Endothelial cell of umbilical vein (primary cell): ENCODE data around the gene HOMER1. TPM values are rescaled to one million over a fixed set of nuclear protein-coding genes. Genes with fewer than 3 reads are reported as not detected.

Source experiments
- BruUV-seq: library from RNA; stranded (reverse); fragments of 400-500 nt; replicated peaks from 2 replicates; lab custom pipeline; 2021; lab: Mats Ljungman, UMichigan
- CTCF ChIA-PET: fragments of 300-600, 350-600 bp; sonication (Branson Sonifier 250); formaldehyde crosslinking; loops from one replicate; lab custom pipeline; 2021; ENCODE audit warnings: antibody characterized with exemption, inconsistent platforms; lab: Charles Lee
- POLR2A ChIA-PET: fragments of 300-600, 350-600 bp; sonication (Branson Sonifier 250); formaldehyde crosslinking; loops from one replicate; lab custom pipeline; 2021; ENCODE audit warnings: antibody characterized with exemption, inconsistent platforms; lab: Charles Lee
- DNase-seq: peaks from one replicate; pipeline ENCODE4 v3.0.0-alpha.2; 2011; ENCODE audit warnings: low read depth, low spot score
- FAIRE-seq: peaks from 2 replicates; lab custom pipeline; 2011; peaks lifted over from hg19 to GRCh38; lab: Jason Lieb, UNC
- H2AFZ ChIP-seq: 2 replicates; pipeline ENCODE4 v1.6.0; 2012; ENCODE audit warnings: low read depth, low read length, control low read depth, inconsistent platforms
- H3K27ac ChIP-seq: 2 replicates; pipeline ENCODE4 v1.5.1; 2011; ENCODE audit warnings: low read depth, mild to moderate bottlenecking, control low read depth, low read length, moderate library complexity; ENCODE audit not compliant: insufficient read depth
- H3K27me3 ChIP-seq, 2 experiments: 2 replicates each; pipeline versions ENCODE4 v1.6.0 to v1.6.1; 2011; ENCODE audit warnings: low read length in 2 of 2, mixed read lengths in 1 of 2; ENCODE audit not compliant: control insufficient read depth in 2 of 2, insufficient read depth in 2 of 2
- H3K36me3 ChIP-seq, 2 experiments: 2 replicates in 1 of 2; 3 replicates in 1 of 2; pipeline ENCODE4 v1.5.1; 2011; ENCODE audit warnings: low read length in 2 of 2, mild to moderate bottlenecking in 1 of 2, moderate library complexity in 1 of 2; ENCODE audit not compliant: control insufficient read depth in 2 of 2, insufficient read depth in 2 of 2; ENCODE audit errors: extremely low read depth in 1 of 2
- H3K4me1 ChIP-seq: 3 replicates; pipeline ENCODE4 v1.5.1; 2011; ENCODE audit warnings: mild to moderate bottlenecking, low read length; ENCODE audit not compliant: control insufficient read depth, insufficient read depth; ENCODE audit errors: extremely low read depth
- H3K4me2 ChIP-seq: 2 replicates; pipeline ENCODE4 v1.6.1; 2011; ENCODE audit warnings: low read length, control low read depth, mixed read lengths; ENCODE audit not compliant: insufficient read depth
- H3K4me3 ChIP-seq, 3 experiments: fragments of 200-600 bp in 1 of 3; sonication (generic), shearing (Covaris generic) in 1 of 3; replicated peaks in 1 of 3; 2 replicates each; pipeline ENCODE4 v1.5.1; 2011 to 2016; ENCODE audit warnings: control low read depth in 3 of 3, low read length in 3 of 3, mild to moderate bottlenecking in 2 of 3, inconsistent platforms in 1 of 3, low read depth in 1 of 3, moderate library complexity in 1 of 3; ENCODE audit not compliant: insufficient read depth in 1 of 3
- H3K79me2 ChIP-seq: 2 replicates; pipeline ENCODE4 v1.6.0; 2012; ENCODE audit warnings: low read length, inconsistent platforms; ENCODE audit not compliant: control insufficient read depth, insufficient read depth
- H3K9ac ChIP-seq: replicated peaks from 2 replicates; pipeline ENCODE3; 2011; ENCODE audit warnings: low read length, control low read depth; ENCODE audit not compliant: insufficient read depth; ENCODE audit errors: extremely low read depth
- H3K9me1 ChIP-seq: replicated peaks from 3 replicates; pipeline ENCODE4 v1.6.0; 2011; ENCODE audit warnings: mild to moderate bottlenecking, low read length; ENCODE audit not compliant: control insufficient read depth, insufficient read depth; ENCODE audit errors: extremely low read depth
- H3K9me3 ChIP-seq: replicated peaks from 2 replicates; pipeline ENCODE4 v1.5.1; 2012; ENCODE audit warnings: low read length, inconsistent platforms; ENCODE audit not compliant: control insufficient read depth, insufficient read depth
- H4K20me1 ChIP-seq: replicated peaks from 2 replicates; pipeline ENCODE3; 2011; ENCODE audit warnings: mild to moderate bottlenecking, low read length; ENCODE audit not compliant: control insufficient read depth, insufficient read depth; ENCODE audit errors: extremely low read depth
- FOS ChIP-seq: IDR thresholded peaks from 2 replicates; pipeline ENCODE4 v1.6.1; 2011; ENCODE audit warnings: mild to moderate bottlenecking, low read length, moderate library complexity, borderline replicate concordance; ENCODE audit not compliant: insufficient read depth
- JUN ChIP-seq: IDR thresholded peaks from 2 replicates; pipeline ENCODE4 v1.6.1; 2011; ENCODE audit warnings: borderline replicate concordance, low read depth; ENCODE audit not compliant: insufficient read length, insufficient read depth
- MYC ChIP-seq: IDR thresholded peaks from one replicate; pipeline ENCODE4 v1.6.1; 2011; ENCODE audit warnings: mild to moderate bottlenecking, low read depth, low read length
- POLR2A ChIP-seq: IDR thresholded peaks from 2 replicates; pipeline ENCODE4 v1.6.1; 2012; ENCODE audit warnings: low read depth, mild to moderate bottlenecking, control low read depth, low read length
- POLR2AphosphoS5 ChIP-seq: IDR thresholded peaks from 2 replicates; pipeline ENCODE4 v1.6.1; 2012; ENCODE audit warnings: low read depth, mild to moderate bottlenecking, control low read depth, low read length, moderate library complexity; ENCODE audit not compliant: insufficient read depth
- dilution Hi-C: fragments of 300-500 bp; cut with MboI; formaldehyde crosslinking; loops from one replicate; pipeline ENCODE4 v1.15.0; 2019; ENCODE audit warnings: low sequenced_read_pairs; ENCODE audit not compliant: extremely low pct_ligation_motif_present
- intact Hi-C: fragments of 100-400 bp; cut with micrococcal nuclease; formaldehyde crosslinking; loops from one replicate; pipeline ENCODE4 v1.10.0; 2022
- polyA plus RNA-seq, 4 experiments: library from polyadenylated mRNA; depleted of rRNA in 3 of 4; stranded (reverse) in 3 of 4; unstranded in 1 of 4; fragments of >200 nt; gene quantifications; 2 replicates each; pipeline versions ENCODE4 v1.2.1 to v1.2.3, GENCODE V29; 2011 to 2012; ENCODE audit warnings: missing spikeins in 1 of 4
- total RNA-seq: library from RNA; stranded (reverse); gene quantifications from 2 replicates; pipeline ENCODE4 v1.2.3, GENCODE V29; 2021
- TF ChIP-seq, protein P1 (sequence below): IDR thresholded peaks from 2 replicates; pipeline ENCODE4 v1.6.1; 2011; ENCODE audit not compliant: insufficient read depth, insufficient read length
- TF ChIP-seq, protein P2 (sequence below), 2 donors: IDR thresholded peaks; 1 replicate in 1 of 2; 2 replicates in 1 of 2; pipeline ENCODE4 v1.5.1; 2011; ENCODE audit warnings: low read length in 2 of 2, mild to moderate bottlenecking in 2 of 2, moderate library complexity in 2 of 2, control low read depth in 1 of 2, inconsistent platforms in 1 of 2, low read depth in 1 of 2; ENCODE audit not compliant: insufficient read depth in 1 of 2; ENCODE audit errors: extremely low read depth in 1 of 2

Gene HOMER1
- total and polyA plus RNA-seq, 2 donors (not counting 3 experiments of a cell fraction or from before 2014, with no cell fraction given): 0.57 to 3.9 TPM

DNA sequence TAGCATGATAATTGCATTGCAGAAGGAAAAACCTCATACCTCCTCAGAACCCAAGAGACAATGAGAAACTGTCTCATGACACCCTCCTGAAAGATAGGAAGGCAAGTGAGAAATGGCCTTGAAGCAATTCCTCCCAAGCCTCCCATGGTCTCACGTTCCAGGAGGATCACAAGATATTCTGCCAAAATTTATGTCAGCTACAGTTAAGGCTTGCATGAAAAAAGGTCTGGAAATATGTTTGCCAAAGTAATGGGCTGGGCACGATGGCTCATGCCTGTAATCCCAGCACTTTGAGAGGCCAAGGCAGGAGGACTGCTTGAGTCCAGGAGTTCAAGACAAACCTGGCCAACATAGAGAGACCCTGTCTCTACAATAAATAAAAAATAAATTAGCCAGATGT is 12.6 kb upstream of the HOMER1 start:
- CTCF ChIA-PET: interaction anchor here (1.4 kb wide), 1 partner anchor 14 kb away, joined by 3 read pairs; no protein-coding TSS in a partner anchor
- dilution Hi-C loops: no loop called here
- no peak for DNase-seq

More for the DNA sequence above, 12.6 kb upstream of the HOMER1 start:
- no peak overlapping the region for H3K27ac ChIP-seq
- H3K9me1 ChIP-seq: no peaks in the 10 kb centered on the region
- H3K4me2 ChIP-seq: no peak overlapping the region
- no peaks in the 10 kb centered on the region for H3K9me3 ChIP-seq
- no peak overlapping the region for H3K9ac ChIP-seq
- H3K27me3 ChIP-seq: peaks cover 0 to 2% of the 10 kb centered on the region in 2 experiments
- no peak overlapping the region for H2AFZ ChIP-seq
- no peak for TF ChIP-seq MYC
- no peak for TF ChIP-seq POLR2AphosphoS5
- TF ChIP-seq POLR2A: no peak
- no peak for TF ChIP-seq JUN
- TF ChIP-seq, protein P1, sequence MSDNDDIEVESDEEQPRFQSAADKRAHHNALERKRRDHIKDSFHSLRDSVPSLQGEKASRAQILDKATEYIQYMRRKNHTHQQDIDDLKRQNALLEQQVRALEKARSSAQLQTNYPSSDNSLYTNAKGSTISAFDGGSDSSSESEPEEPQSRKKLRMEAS: no peak
- TF ChIP-seq, protein P2, sequence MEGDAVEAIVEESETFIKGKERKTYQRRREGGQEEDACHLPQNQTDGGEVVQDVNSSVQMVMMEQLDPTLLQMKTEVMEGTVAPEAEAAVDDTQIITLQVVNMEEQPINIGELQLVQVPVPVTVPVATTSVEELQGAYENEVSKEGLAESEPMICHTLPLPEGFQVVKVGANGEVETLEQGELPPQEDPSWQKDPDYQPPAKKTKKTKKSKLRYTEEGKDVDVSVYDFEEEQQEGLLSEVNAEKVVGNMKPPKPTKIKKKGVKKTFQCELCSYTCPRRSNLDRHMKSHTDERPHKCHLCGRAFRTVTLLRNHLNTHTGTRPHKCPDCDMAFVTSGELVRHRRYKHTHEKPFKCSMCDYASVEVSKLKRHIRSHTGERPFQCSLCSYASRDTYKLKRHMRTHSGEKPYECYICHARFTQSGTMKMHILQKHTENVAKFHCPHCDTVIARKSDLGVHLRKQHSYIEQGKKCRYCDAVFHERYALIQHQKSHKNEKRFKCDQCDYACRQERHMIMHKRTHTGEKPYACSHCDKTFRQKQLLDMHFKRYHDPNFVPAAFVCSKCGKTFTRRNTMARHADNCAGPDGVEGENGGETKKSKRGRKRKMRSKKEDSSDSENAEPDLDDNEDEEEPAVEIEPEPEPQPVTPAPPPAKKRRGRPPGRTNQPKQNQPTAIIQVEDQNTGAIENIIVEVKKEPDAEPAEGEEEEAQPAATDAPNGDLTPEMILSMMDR (IDR thresholded peaks at IDR 0.05; ENCODE audit: extremely low read depth in 1 of 2, insufficient read depth in 1 of 2, low read depth in 1 of 2, low read length in 2 of 2): no peak
- TF ChIP-seq FOS: no peak
- BruUV-seq: no TSS peak
- intact Hi-C loops: no loop called here
- H3K4me1 ChIP-seq: no peaks in the 10 kb centered on the region
- H3K36me3 ChIP-seq: no peaks in the 10 kb centered on the region
- no peak overlapping the region for H3K4me3 ChIP-seq
- no peak for FAIRE-seq
- no peaks in the 10 kb centered on the region for H4K20me1 ChIP-seq
- POLR2A ChIA-PET: no interaction called here
- no peaks in the 10 kb centered on the region for H3K79me2 ChIP-seq
